HTR-8/SVneo (cell line): ENCODE results near the gene ADAP1.
"Not testable (repeated sequence)": the region's sequence is repeated elsewhere in the genome, so short reads cannot be mapped to it uniquely, and the experiment has no call there.

Experiments
- DNase-seq: peaks from one replicate; pipeline ENCODE4 v3.0.0; 2011; ENCODE audit warnings: low spot score, mixed read lengths; ENCODE audit not compliant: insufficient read length
- FAIRE-seq: peaks from 2 replicates; lab custom pipeline; 2011; peaks lifted over from hg19 to GRCh38; lab: Jason Lieb, UNC

Gene ADAP1

GRCh38 chr7:945556-946255 is 8.8 kb downstream of the ADAP1 start:
- DNase-seq (no peak), FAIRE-seq (no peak)

GRCh38 chr7:945147-945555 is 9.3 kb downstream of the ADAP1 start:
- no peak for DNase-seq
- FAIRE-seq = no peak

GRCh38 chr7:944744-945143 is 9.7 kb downstream of the ADAP1 start:
- DNase-seq (no peak), FAIRE-seq (no peak)

- not testable (repeated sequence) for DNase-seq, FAIRE-seq
These were observed 10.7 kb downstream of the ADAP1 start for GRCh38 chr7:943793-944192.

GRCh38 chr7:940599-941408 is 13.7 kb downstream of the ADAP1 start:
- no peak for FAIRE-seq
- no peak for DNase-seq

GRCh38 chr7:939843-940242 is 14.6 kb downstream of the ADAP1 start:
- no peak for DNase-seq
- no peak for FAIRE-seq

- DNase-seq (no peak), FAIRE-seq (no peak)
These were observed 15.8 kb downstream of the ADAP1 start for GRCh38 chr7:938546-939185.

GRCh38 chr7:937856-938484 is 16.5 kb downstream of the ADAP1 start:
- FAIRE-seq (no peak), DNase-seq (no peak)

GRCh38 chr7:936386-937054 is 18.0 kb downstream of the ADAP1 start:
- DNase-seq = peak; percentile 76
- no peak for FAIRE-seq

- DNase-seq = no peak
- FAIRE-seq = no peak
These were observed 18.6 kb downstream of the ADAP1 start for GRCh38 chr7:935874-936385.

GRCh38 chr7:935164-935873 is 19.2 kb downstream of the ADAP1 start:
- DNase-seq (no peak), FAIRE-seq (no peak)

- FAIRE-seq = no peak
These were observed 19.9 kb downstream of the ADAP1 start for GRCh38 chr7:934469-935163.

GRCh38 chr7:932651-932975 is 21.9 kb downstream of the ADAP1 start:
- DNase-seq (no peak), FAIRE-seq (no peak)

More at GRCh38 chr7:934469-935163, 19.9 kb downstream of the ADAP1 start:
- DNase-seq = no peak

GRCh38 chr7:931871-932650 is 22.4 kb downstream of the ADAP1 start:
- DNase-seq = no peak
- FAIRE-seq = no peak

GRCh38 chr7:930975-931758 is 23.3 kb downstream of the ADAP1 start:
- FAIRE-seq (peak; percentile 31), DNase-seq (no peak)

- FAIRE-seq (no peak), DNase-seq (no peak)
These were observed 25.2 kb downstream of the ADAP1 start for GRCh38 chr7:929311-929711.

GRCh38 chr7:927031-927671 is 27.3 kb downstream of the ADAP1 start:
- FAIRE-seq = no peak
- DNase-seq = no peak
